Central memory CD4-positive, alpha-beta T cell (primary cell): Measurements from ENCODE around the gene REEP1.
A peak's percentile ranks its signal among the peaks of the same experiment; 100 is the strongest.

Experiments used
- DNase-seq: peaks from one replicate; pipeline ENCODE4 v3.0.0; 2022
- total RNA-seq, 3 experiments: gene quantifications; one replicate each; lab custom pipeline; 2026; lab: John Stamatoyannopoulos, UW

REEP1 gene, protein sequence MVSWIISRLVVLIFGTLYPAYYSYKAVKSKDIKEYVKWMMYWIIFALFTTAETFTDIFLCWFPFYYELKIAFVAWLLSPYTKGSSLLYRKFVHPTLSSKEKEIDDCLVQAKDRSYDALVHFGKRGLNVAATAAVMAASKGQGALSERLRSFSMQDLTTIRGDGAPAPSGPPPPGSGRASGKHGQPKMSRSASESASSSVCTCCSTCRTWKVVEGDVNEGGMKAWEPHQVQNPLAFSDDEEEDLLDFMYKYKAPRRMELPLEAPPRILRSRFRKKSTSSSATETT
- total RNA-seq, result 0 to 0.19 (median 0) reads per million in 3 experiments

- no peak for DNase-seq
These were observed at the start of gene REEP1 for GRCh38 chr2:86337244-86337835. Gene REEP1, minus strand, starts transcription at chr2:86337626. Its CDS starts 116 bp downstream, at chr2:86337510.

- DNase-seq, result no peak
These were observed 46.4 kb upstream of the REEP1 start for GRCh38 chr2:86383844-86384243.

DNA sequence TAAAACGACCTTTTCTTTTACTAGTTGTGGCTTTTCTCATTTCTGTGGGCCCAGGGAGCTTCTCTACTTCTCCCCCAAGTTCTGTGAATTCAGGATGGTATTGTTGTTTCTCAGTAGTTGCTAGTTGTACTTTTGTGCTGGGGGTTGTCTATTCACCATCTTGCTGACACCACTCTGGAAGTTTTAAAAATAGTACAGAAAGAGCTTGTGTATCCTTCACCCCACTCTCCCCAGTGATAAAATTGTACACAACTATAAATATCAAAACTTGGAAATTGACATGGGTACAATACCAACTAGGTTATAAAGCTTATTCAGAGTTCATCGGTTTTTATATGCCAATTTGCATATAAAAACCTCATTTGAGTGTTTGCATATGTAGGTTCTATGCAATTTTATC, 45.3 kb upstream of the REEP1 start:
- DNase-seq, result no peak

DNA sequence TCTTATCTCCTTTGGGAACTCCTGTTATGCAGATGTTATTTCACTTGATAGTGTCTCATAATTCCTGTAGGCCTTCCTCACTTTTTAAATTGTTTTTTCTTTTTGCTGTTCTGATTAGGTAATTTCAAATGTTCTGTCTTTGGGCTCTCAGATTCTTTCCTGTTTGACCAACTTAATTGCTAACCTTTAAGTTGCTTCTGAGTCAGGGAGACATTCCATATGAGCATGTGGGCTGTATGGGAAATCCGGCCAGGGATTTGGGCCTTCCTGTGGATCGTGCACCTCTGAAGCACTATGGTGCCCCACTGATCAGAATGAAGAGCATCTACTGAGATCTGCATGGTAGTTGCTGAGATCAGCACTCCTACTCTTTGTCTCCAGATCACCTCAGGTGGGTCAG, 44.7 kb upstream of the REEP1 start:
- no peak for DNase-seq

GRCh38 chr2:86378469-86378868, 41.0 kb upstream of the REEP1 start:
- DNase-seq, result no peak

GRCh38 chr2:86375623-86376022, 38.2 kb upstream of the REEP1 start:
- DNase-seq, result no peak

DNA sequence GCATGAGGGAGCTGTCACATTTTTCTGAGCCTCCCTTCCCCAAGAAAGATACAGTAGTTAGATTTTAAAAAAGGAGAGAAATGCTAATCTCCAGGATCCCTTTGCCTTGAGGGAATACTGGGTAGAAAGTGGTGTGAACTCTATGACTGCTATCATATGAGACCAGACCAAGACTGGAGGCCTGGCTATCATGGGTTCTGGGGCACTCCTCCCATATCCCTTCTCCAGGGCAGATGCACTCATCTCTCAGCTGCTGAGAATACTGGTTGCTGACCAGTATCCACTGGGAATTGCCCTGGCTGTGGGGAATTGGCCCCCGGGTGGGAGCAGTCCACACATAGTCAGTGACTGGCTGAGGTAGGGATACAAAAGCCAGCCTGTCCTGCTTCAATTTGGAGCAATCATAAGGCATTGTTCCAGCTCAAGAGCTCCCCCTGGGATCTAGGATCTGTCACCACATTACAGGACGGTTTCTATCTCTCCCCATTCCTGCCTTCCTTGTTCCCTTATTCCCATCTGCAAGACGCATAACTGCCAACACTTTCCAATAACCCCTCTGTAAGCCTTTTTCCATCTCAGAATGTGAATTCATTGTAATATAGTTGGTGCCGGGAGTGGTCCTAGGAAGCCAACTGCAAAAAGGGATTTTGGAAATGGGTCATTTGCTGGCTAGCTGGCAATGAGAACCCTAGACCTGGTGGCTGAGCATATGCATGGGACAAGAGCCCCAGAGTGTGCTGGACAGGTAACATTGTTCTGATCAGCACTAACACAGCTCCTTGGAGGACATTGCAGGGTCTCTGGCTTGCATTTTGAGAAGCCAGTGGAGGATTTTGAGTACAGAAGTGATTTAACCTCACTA, 35.4 kb upstream of the REEP1 start:
- DNase-seq, result no peak

GRCh38 chr2:86372133-86372532, 34.7 kb upstream of the REEP1 start:
- DNase-seq, result no peak

GRCh38 chr2:86371527-86371926, 34.1 kb upstream of the REEP1 start:
- no peak for DNase-seq

GRCh38 chr2:86370579-86370978, 33.2 kb upstream of the REEP1 start:
- no peak for DNase-seq

- peak; percentile 23 for DNase-seq
These were observed 30.9 kb upstream of the REEP1 start for GRCh38 chr2:86368161-86368824.

DNA sequence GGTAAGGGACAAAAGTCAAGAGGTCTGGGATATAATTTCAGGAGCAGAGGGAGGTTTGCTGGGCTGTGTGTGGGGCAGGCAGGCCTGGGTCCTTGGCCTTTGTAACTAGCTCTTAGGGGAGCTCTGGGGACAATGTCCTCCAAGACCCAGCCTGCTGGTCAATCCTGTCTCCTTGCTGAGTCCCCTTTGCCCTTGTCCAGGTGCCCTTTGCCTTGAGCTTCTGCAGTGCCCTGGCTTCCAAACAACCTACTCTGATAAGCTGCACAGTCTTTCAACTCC, 30.0 kb upstream of the REEP1 start:
- no peak for DNase-seq

DNA sequence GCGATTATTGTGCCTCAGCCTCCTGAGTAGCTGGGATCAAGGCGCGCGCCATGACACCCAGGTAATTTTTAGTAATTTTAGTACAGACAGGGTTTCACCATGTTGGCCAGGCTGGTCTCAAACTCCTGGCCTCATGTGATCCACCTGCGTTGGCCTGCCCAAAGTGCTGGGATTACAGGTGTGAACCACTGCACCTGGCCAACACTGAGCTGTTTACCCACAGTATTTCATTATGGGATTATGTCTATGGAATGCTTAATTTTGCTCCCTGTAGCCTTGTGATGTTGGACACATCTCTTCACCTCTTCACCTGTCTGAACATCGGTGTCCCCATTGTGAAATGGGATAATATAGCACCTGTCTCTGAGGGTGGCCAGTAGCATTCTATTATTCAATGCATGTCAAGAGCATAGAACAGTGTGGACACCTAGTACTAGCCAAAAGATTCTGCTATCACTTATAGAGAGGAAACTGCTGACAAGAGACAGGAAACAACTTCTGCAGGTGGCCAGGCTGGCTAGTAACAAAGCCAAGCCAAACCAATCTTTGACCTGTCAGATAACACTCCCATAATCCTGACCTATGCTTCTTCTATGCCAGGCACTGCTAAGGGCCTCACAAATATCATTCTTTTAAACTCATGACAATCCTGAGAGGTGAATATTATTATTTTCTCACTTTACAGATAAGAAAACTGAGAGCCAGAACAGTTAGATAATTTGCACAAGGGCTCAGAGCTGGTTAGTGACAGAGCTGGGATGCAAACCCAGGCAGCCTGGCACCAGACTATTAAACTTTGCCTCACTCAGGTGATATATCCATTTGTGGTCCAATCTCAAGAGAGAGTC, 29.4 kb upstream of the REEP1 start:
- DNase-seq, result no peak

GRCh38 chr2:86364894-86365293, 27.5 kb upstream of the REEP1 start:
- DNase-seq, result no peak

- no peak for DNase-seq
These were observed 23.4 kb upstream of the REEP1 start for GRCh38 chr2:86360776-86361175.

DNA sequence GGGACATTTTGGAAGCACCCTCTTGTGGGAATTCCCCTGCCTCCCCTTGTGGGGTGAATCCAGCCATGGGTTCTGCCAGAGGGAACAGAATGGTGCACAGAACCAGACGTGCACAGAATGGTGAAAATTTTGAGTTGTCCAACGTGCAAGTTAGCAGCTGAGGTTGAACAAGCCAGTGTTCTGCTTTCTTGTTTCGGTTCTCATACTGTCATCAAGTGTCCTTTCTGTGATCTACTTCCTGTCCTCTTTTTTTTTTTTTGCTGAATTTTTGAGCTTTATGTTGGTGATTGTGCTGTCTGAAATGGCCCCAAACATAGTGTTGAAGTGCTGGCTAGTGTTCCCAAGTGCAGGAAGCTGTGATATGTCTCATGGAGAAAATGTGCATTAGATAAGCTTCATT, 21.5 kb upstream of the REEP1 start:
- no peak for DNase-seq

GRCh38 chr2:86357392-86357963, 20.1 kb upstream of the REEP1 start:
- no peak for DNase-seq

- no peak for DNase-seq
These were observed 15.3 kb upstream of the REEP1 start for GRCh38 chr2:86352727-86353221.

DNA sequence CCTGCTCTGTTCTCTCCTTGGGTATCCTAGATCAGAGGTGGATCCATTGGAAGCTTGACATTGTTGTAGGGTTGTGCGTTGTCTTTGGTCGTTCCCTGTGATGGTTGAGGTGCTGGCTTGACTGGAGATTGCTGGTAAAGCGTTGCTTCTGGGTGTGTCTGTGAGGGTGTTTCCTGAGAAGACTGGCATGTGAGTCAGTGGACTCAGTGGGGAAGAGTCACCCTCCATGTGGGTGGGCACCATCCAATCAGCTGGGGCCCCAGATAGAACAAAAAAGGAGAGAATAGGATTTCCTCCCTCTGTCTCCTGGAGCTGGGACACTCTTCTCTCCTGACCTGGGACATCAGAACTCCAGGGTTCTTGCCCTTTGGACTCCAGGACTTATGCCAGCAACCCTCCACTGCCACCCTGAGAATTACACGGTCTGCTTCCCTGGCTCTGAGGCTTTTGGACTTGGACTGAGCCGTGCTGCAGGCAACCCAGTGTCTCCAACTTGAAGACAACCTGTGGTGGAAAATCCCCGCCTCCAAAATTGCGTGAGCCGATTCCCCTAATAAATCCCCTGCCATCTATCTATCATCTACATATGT, 14.8 kb upstream of the REEP1 start:
- DNase-seq, result no peak

DNA sequence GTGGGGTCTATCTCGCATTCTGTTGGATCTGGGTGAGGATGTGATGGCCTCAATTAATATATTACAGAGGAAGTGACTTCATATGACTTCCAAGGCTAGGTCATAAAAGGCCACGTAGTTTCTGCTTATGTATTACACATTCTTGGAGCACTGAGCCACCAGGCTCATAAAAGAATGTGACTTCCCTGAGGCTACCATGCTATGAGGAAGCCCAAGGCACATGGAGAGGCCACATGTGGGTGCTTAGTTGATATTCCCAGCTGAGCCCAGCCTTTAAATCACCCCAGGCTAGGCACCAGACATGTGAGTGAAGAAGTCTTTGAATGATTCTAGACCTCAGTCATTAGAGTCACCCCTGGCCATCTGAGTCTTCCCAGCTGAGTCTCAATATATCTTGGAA, 13.3 kb upstream of the REEP1 start:
- no peak for DNase-seq

DNA sequence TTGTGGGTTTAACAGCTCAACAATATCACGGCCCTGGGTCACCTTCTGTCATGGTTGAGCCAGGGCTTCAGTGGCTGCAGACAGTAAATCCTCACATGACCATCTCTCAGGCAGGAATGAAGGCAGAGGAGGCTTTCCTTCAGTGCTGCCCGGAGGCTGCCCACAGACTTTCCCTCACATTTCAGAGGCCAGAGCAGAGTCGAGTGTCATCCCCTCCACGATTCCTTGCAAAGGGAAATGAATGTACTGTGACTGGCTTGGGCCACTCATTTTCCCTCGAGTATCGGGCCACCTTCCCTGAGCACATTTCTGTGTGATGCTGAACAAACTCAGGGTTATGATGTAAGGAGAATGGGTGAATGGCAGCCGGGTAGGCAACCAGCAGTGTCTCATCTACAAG, 10.0 kb upstream of the REEP1 start:
- no peak for DNase-seq
